Activated CD4-positive, alpha-beta memory T cell treated with anti-CD3 and anti-CD28 coated beads, Interleukin-2, amount 10 ng/mL, durations not matched to agents 7 days and 5 days (primary cell): ENCODE results near the gene NHSL1. TPM values are rescaled to one million over a fixed set of nuclear protein-coding genes. Genes with fewer than 3 reads are reported as not detected.

Source experiments
- CTCF ChIA-PET: fragments of 350-600 bp; sonication (Branson Sonifier 250); formaldehyde crosslinking; loops from one replicate; lab custom pipeline; 2021; ENCODE audit warnings: antibody characterized with exemption, inconsistent platforms; lab: Charles Lee
- POLR2A ChIA-PET: fragments of 350-600 bp; sonication (Branson Sonifier 250); formaldehyde crosslinking; loops from one replicate; lab custom pipeline; 2021; ENCODE audit warnings: antibody characterized with exemption; lab: Charles Lee
- DNase-seq: peaks from one replicate; pipeline ENCODE4 v3.0.0-alpha.2; 2020
- H3K27ac Mint-ChIP-seq: one replicate; pipeline ENCODE4 v1.8.0; 2021; ENCODE audit warnings: mild to moderate bottlenecking, mixed read lengths
- H3K27me3 Mint-ChIP-seq: one replicate; pipeline ENCODE4 v1.8.0; 2021; ENCODE audit warnings: mixed read lengths
- H3K36me3 Mint-ChIP-seq: one replicate; pipeline ENCODE4 v1.8.0; 2021; ENCODE audit warnings: low read depth, mixed read lengths
- H3K4me1 Mint-ChIP-seq: one replicate; pipeline ENCODE4 v1.8.0; 2021; ENCODE audit warnings: mixed read lengths
- H3K4me3 Mint-ChIP-seq: one replicate; pipeline ENCODE4 v1.8.0; 2021; ENCODE audit warnings: mild to moderate bottlenecking, mixed read lengths
- H3K9me3 Mint-ChIP-seq: one replicate; pipeline ENCODE4 v1.8.0; 2021; ENCODE audit warnings: mixed read lengths
- total RNA-seq, 2 experiments: library from RNA; stranded (reverse); gene quantifications; one replicate each; pipeline ENCODE4 v1.2.3, GENCODE V29; 2021

NHSL1 gene
- total RNA-seq, 2 experiments from 2014 or later = 1.0 to 1.4 TPM

DNA sequence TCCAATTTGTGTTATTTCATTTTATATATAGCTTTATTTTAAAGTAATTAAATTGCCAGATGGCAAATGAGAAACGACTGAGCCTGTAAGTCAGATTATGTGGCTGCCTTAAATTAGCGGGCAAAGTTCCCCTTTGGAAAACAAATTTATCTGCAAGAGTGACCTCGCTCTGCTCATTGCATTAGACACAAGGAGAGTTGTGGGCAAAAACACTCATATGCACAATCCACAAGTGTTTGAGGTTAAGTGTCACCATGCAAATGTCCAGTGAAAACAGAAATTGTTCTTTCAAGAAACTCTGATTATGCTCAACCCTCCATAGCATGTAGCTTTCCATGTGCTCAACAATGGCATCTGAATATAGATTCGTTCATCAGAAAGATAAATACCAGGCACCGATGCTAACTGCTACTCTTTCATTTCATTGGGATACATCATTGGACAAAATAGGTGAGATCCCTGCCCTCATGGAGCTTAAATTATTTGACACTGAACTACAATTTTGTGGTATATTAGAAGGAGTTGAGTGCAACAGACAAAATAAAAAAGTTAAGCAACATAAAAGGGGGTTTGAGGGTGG is 1.7 kb upstream of the NHSL1 start:
- H3K36me3 Mint-ChIP-seq = no peaks in the 10 kb centered on the region
- H3K27ac Mint-ChIP-seq = no peak overlapping the region
- peaks cover 4% of the 10 kb centered on the region for H3K4me1 Mint-ChIP-seq
- DNase-seq = no peak
- H3K27me3 Mint-ChIP-seq = peaks cover 24% of the 10 kb centered on the region
- ChIA-PET CTCF (interaction anchor here (0.9 to 1.4 kb wide), 3 partner anchors 8 to 20 kb away, joined by 3 to 4 read pairs (median 4); no protein-coding TSS in a partner anchor), POLR2A (interaction anchor here (1.2 kb wide), 1 partner anchor 20 kb away, joined by 3 read pairs; no protein-coding TSS in a partner anchor)
- H3K4me3 Mint-ChIP-seq = no peak overlapping the region
- H3K9me3 Mint-ChIP-seq = no peaks in the 10 kb centered on the region

GRCh38 chr6:138500045-138500665 is 861 bp upstream of the NHSL1 start:
- POLR2A ChIA-PET = interaction anchor here (1.2 kb wide), 1 partner anchor 20 kb away, joined by 3 read pairs; no protein-coding TSS in a partner anchor
- Mint-ChIP-seq H3K27me3 (peaks cover 24% of the 10 kb centered on the region), H3K4me1 (peaks cover 4% of the 10 kb centered on the region), H3K4me3 (no peak overlapping the region), H3K36me3 (no peaks in the 10 kb centered on the region), H3K27ac (no peak overlapping the region), H3K9me3 (no peaks in the 10 kb centered on the region)
- DNase-seq = no peak
- CTCF ChIA-PET = interaction anchor here (0.9 to 1.4 kb wide), 3 partner anchors 9 to 20 kb away, joined by 3 to 4 read pairs (median 4); no protein-coding TSS in a partner anchor

DNA sequence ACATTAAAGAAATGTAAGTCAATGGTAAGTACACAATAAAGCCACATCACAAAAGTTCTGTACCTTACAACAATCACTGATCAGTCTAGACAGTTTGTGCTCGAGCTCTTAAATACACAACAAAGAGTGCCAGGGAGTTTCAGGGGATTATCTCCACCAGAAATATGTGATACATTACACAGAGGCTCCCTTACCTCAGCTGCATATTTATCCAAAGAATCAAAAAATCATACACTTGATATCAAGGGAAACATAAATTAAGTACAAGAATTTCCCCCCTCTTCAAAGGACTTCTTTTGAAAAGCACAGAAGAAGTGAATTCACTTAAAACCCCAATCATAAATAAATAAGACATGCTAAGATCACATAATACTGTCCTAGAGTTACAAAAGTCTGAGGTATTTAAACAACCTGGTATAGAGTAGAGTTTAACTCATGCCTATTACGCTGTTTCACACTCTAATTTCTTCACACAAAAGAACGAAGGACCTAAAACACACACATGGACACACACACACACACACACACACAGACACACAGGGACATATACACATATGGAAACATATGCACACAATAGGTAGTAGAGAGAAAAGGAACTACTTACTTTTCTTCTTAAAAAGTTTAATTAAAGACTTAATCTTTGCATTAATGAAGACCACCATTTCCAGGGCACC is 528 bp downstream of the NHSL1 start:
- CTCF ChIA-PET = interaction anchor here (1.2 to 2.1 kb wide), 4 partner anchors 9 to 382 kb away, joined by 3 to 10 read pairs (median 4); no protein-coding TSS in a partner anchor
- Mint-ChIP-seq H3K4me1 (no peaks in the 10 kb centered on the region), H3K9me3 (no peaks in the 10 kb centered on the region), H3K36me3 (no peaks in the 10 kb centered on the region), H3K27ac (no peak overlapping the region), H3K27me3 (peaks cover 25% of the 10 kb centered on the region), H3K4me3 (no peak overlapping the region)
- DNase-seq = no peak
- POLR2A ChIA-PET = no interaction called here

GRCh38 chr6:138497286-138497685 is 2.0 kb downstream of the NHSL1 start:
- H3K27ac Mint-ChIP-seq = no peak overlapping the region
- DNase-seq = no peak
- peaks cover 25% of the 10 kb centered on the region for H3K27me3 Mint-ChIP-seq
- no peak overlapping the region for H3K4me3 Mint-ChIP-seq
- POLR2A ChIA-PET = no interaction called here
- CTCF ChIA-PET = interaction anchor here (1.3 to 2.1 kb wide), 3 partner anchors 11 to 381 kb away, joined by 3 to 10 read pairs (median 4); no protein-coding TSS in a partner anchor
- no peaks in the 10 kb centered on the region for H3K4me1 Mint-ChIP-seq
- no peaks in the 10 kb centered on the region for H3K9me3 Mint-ChIP-seq
- no peaks in the 10 kb centered on the region for H3K36me3 Mint-ChIP-seq

DNA sequence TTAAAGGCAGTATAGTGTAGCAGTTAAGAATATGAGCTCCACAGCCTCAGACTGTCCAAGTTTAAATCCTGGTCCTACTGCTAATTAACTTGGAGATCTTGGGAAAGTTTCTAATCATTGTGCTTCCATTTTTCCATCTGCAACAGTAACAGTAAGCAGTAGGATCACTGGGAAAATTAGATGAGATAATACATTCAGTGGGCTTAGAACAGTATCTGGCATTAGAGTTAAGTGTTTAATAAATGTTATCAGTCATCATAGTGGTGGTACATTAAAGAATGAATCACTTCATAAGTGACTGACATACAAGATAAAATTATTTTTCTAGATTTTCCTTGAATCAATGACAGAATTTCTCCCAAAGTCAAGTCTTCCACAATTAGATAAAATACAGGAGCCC is 5.0 kb downstream of the NHSL1 start:
- CTCF ChIA-PET = no interaction called here
- H3K36me3 Mint-ChIP-seq = no peaks in the 10 kb centered on the region
- no peak overlapping the region for H3K27ac Mint-ChIP-seq
- no peaks in the 10 kb centered on the region for H3K9me3 Mint-ChIP-seq
- no peaks in the 10 kb centered on the region for H3K4me1 Mint-ChIP-seq
- DNase-seq = no peak
- peaks cover 18% of the 10 kb centered on the region for H3K27me3 Mint-ChIP-seq
- POLR2A ChIA-PET = no interaction called here
- no peak overlapping the region for H3K4me3 Mint-ChIP-seq

GRCh38 chr6:138493413-138493812 is 5.9 kb downstream of the NHSL1 start:
- CTCF ChIA-PET = no interaction called here
- Mint-ChIP-seq H3K9me3 (no peaks in the 10 kb centered on the region), H3K27me3 (peaks cover 14% of the 10 kb centered on the region), H3K27ac (no peak overlapping the region), H3K4me1 (no peaks in the 10 kb centered on the region), H3K4me3 (no peak overlapping the region), H3K36me3 (no peaks in the 10 kb centered on the region)
- DNase-seq = no peak
- POLR2A ChIA-PET = no interaction called here

DNA sequence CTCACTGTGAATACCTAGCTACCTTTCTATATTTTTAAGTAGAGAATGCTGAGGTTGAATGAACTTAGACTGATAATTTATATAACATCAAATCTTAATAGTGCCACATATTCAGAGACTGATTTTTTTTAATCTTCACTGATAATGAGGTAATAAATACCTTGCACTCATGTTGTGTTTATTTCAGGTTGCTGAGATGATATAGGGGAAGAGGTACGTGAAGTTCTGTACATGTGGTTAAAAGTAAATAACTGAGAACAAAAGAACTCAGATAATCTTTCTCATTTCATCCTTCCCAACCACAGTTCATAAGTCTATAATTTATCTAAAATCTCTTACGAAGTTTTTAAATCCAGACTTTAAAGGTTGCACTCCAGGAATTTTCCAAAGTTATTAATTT is 6.4 kb downstream of the NHSL1 start:
- ChIA-PET CTCF (no interaction called here), POLR2A (no interaction called here)
- Mint-ChIP-seq H3K36me3 (no peaks in the 10 kb centered on the region), H3K27ac (no peak overlapping the region), H3K4me3 (no peak overlapping the region), H3K9me3 (no peaks in the 10 kb centered on the region), H3K4me1 (no peaks in the 10 kb centered on the region), H3K27me3 (peaks cover 10% of the 10 kb centered on the region)
- no peak for DNase-seq

- DNase-seq = no peak
- ChIA-PET CTCF (interaction anchor here (1.8 kb wide), 1 partner anchor 65 kb away, joined by 5 read pairs; no protein-coding TSS in a partner anchor), POLR2A (no interaction called here)
- H3K4me3 Mint-ChIP-seq = no peak overlapping the region
- no peaks in the 10 kb centered on the region for H3K4me1 Mint-ChIP-seq
- no peak overlapping the region for H3K27ac Mint-ChIP-seq
- peaks cover 8% of the 10 kb centered on the region for H3K27me3 Mint-ChIP-seq
- no peaks in the 10 kb centered on the region for H3K9me3 Mint-ChIP-seq
- no peaks in the 10 kb centered on the region for H3K36me3 Mint-ChIP-seq
Measured at GRCh38 chr6:138492113-138492512, 7.2 kb downstream of the NHSL1 start.

GRCh38 chr6:138491017-138491416 is 8.3 kb downstream of the NHSL1 start:
- H3K36me3 Mint-ChIP-seq = no peaks in the 10 kb centered on the region
- ChIA-PET POLR2A (no interaction called here), CTCF (interaction anchor here (1.7 to 1.8 kb wide), 2 partner anchors 33 to 64 kb away, joined by 3 to 5 read pairs; no protein-coding TSS in a partner anchor)
- peaks cover 8% of the 10 kb centered on the region for H3K27me3 Mint-ChIP-seq
- H3K4me3 Mint-ChIP-seq = no peak overlapping the region
- no peak for DNase-seq
- no peaks in the 10 kb centered on the region for H3K4me1 Mint-ChIP-seq
- no peaks in the 10 kb centered on the region for H3K9me3 Mint-ChIP-seq
- H3K27ac Mint-ChIP-seq = no peak overlapping the region

DNA sequence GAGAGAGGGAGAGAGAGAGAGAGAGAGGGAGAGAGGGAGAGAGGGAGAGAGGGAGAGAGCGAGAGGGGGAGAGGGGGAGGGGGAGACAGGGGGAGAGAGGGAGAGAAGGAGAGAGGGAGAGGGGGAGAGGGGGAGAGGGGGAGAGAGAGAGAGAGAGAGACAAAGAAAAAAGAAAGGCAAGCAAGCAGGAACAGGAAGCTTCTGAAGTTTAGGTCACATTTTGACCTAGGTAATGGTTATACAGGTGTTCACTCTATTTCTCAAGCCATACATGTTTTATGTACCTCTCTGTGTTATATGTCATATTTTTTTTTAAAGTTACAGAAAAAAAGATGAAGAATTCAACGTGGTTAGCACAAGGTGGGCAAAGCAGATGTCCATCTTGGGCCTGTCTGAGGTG is 9.4 kb downstream of the NHSL1 start:
- Mint-ChIP-seq H3K36me3 (no peaks in the 10 kb centered on the region), H3K27me3 (peaks cover 8% of the 10 kb centered on the region), H3K27ac (no peak overlapping the region), H3K9me3 (no peaks in the 10 kb centered on the region), H3K4me1 (no peaks in the 10 kb centered on the region), H3K4me3 (no peak overlapping the region)
- no peak for DNase-seq
- CTCF ChIA-PET = no interaction called here
- POLR2A ChIA-PET = no interaction called here

- CTCF ChIA-PET = no interaction called here
- no peaks in the 10 kb centered on the region for H3K9me3 Mint-ChIP-seq
- POLR2A ChIA-PET = no interaction called here
- DNase-seq = no peak
- H3K4me1 Mint-ChIP-seq = no peaks in the 10 kb centered on the region
- peaks cover 11% of the 10 kb centered on the region for H3K27me3 Mint-ChIP-seq
- H3K36me3 Mint-ChIP-seq = no peaks in the 10 kb centered on the region
- no peak overlapping the region for H3K27ac Mint-ChIP-seq
- no peak overlapping the region for H3K4me3 Mint-ChIP-seq
Measured at GRCh38 chr6:138487102-138487604, 12.1 kb downstream of the NHSL1 start.

DNA sequence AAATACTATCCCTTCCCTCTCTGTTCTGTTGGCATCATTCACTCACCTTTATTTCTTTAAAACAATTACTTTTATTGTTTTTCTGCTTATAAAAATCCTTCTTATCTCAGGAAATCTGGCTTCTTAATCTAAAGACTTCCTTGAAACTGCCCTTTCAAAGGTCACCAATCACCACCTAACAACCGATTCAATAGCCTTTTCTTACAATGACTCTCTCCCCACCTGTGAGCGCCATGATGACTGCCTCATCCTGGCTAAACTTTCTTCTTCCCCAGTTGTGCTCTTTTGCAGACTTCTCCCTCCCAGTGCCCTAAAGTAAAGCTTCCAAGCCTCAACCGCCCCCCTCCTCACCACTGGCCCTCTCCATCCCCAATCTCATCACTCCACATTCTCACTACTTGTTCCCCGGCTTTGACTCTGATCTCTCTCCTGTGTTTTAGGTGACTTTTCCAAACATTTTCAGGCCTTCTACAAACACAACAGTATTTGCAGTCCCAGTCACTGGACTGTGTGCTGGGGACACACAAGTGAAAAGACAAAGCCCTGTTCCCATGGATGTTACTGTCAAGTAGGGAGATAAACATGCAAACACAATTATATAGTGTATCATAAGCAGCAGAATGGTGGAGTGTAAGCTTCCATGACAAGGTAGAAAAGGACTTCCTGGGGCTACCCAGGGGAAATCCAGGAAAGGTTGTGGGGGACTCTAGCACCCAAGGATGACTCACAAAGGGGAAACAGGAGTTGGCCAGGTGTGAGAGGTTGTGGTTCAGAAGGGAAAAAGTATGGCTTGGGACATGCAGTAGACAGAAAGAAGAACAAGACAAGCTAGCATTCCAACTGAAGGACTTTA is 12.8 kb downstream of the NHSL1 start:
- H3K4me3 Mint-ChIP-seq = no peak overlapping the region
- H3K27me3 Mint-ChIP-seq = peaks cover 7% of the 10 kb centered on the region
- H3K36me3 Mint-ChIP-seq = no peaks in the 10 kb centered on the region
- ChIA-PET POLR2A (no interaction called here), CTCF (no interaction called here)
- no peak for DNase-seq
- no peak overlapping the region for H3K27ac Mint-ChIP-seq
- no peaks in the 10 kb centered on the region for H3K9me3 Mint-ChIP-seq
- no peaks in the 10 kb centered on the region for H3K4me1 Mint-ChIP-seq
